ENCODE data around the gene POLR1G. TPM values are rescaled to one million over a fixed set of nuclear protein-coding genes. Genes with fewer than 3 reads are reported as not detected.
A peak's percentile ranks its signal among the peaks of the same experiment; 100 is the strongest.

POLR1G gene
- total RNA-seq, 1 donor from 2014 or later, result 13.2 TPM

GRCh38 chr19:45443462-45444317 is 37.2 kb downstream of the POLR1G start:
- DNase-seq (ENCODE audit: low read depth), result peak; percentile 92

- peak; percentile 89 for DNase-seq (ENCODE audit: low read depth)
Measured at GRCh38 chr19:45444318-45445041, 38.0 kb downstream of the POLR1G start.

GRCh38 chr19:45445139-45445538 is 38.7 kb downstream of the POLR1G start:
- DNase-seq (ENCODE audit: low read depth), result no peak

- no peak for DNase-seq (ENCODE audit: low read depth)
Measured at GRCh38 chr19:45446295-45446694, 39.9 kb downstream of the POLR1G start.

GRCh38 chr19:45446944-45447343 is 40.5 kb downstream of the POLR1G start:
- no peak for DNase-seq (ENCODE audit: low read depth)

- DNase-seq (ENCODE audit: low read depth), result no peak
Measured at GRCh38 chr19:45448425-45448756, 41.9 kb downstream of the POLR1G start.

GRCh38 chr19:45448887-45449299 is 42.4 kb downstream of the POLR1G start:
- no peak for DNase-seq (ENCODE audit: low read depth)

- no peak for DNase-seq (ENCODE audit: low read depth)
Measured at GRCh38 chr19:45450012-45450333, 43.5 kb downstream of the POLR1G start.

- DNase-seq (ENCODE audit: low read depth), result peak; percentile 47
Measured at GRCh38 chr19:45451131-45451849, 44.8 kb downstream of the POLR1G start.

- no peak for DNase-seq (ENCODE audit: low read depth)
Measured at GRCh38 chr19:45451850-45452387, 45.5 kb downstream of the POLR1G start.

- peak; percentile 99 for DNase-seq (ENCODE audit: low read depth)
Measured at GRCh38 chr19:45455707-45456499, 49.5 kb downstream of the POLR1G start.

GRCh38 chr19:45456500-45456815 is 50.0 kb downstream of the POLR1G start:
- DNase-seq (ENCODE audit: low read depth), result no peak

- no peak for DNase-seq (ENCODE audit: low read depth)
Measured at GRCh38 chr19:45457776-45458175, 51.3 kb downstream of the POLR1G start.

Small RNA genes within 50 kb of the gene (microRNA-seq; reads per million reads assigned to microRNA genes)
- gene MIR6088, result not detected

Other genes starting within 250 kb of the POLR1G start
- gene NKPD1, start 245.7 kb upstream of the POLR1G start, total RNA-seq, result 0.10 and 0.13 TPM in 2 replicates
- gene TRAPPC6A, start 228.4 kb upstream of the POLR1G start, total RNA-seq, result 26.9 and 29.4 TPM in 2 replicates
- gene BLOC1S3, start 227.9 kb upstream of the POLR1G start, total RNA-seq, result 8.4 and 11.8 TPM in 2 replicates
- not detected in 2 replicates for gene EXOC3L2, start 161.2 kb upstream of the POLR1G start, total RNA-seq
- gene MARK4, start 155.4 kb upstream of the POLR1G start, total RNA-seq, result 20.9 and 26.7 TPM in 2 replicates
- gene CKM, start 83.8 kb upstream of the POLR1G start, total RNA-seq, result 1,914 and 2,511 TPM in 2 replicates
- gene KLC3, start 65.9 kb upstream of the POLR1G start, total RNA-seq, result not detected in 2 replicates
- 17.3 and 20.6 TPM in 2 replicates for gene ERCC2, start 36.1 kb upstream of the POLR1G start, total RNA-seq
- 0.73 and 1.3 TPM in 2 replicates for gene PPP1R13L, start 1.6 kb upstream of the POLR1G start, total RNA-seq
- gene ERCC1, start 17.3 kb downstream of the POLR1G start, total RNA-seq, result 60.8 and 78.3 TPM in 2 replicates
- gene FOSB, start 61.4 kb downstream of the POLR1G start, total RNA-seq, result 2.0 and 4.1 TPM in 2 replicates
- 120 and 139 TPM in 2 replicates for gene RTN2, start 90.4 kb downstream of the POLR1G start, total RNA-seq
- 0.26 and 0.64 TPM in 2 replicates for gene PPM1N, start 91.8 kb downstream of the POLR1G start, total RNA-seq
- gene VASP, start 100.8 kb downstream of the POLR1G start, total RNA-seq, result 54.9 and 75.2 TPM in 2 replicates
- gene OPA3, start 178.2 kb downstream of the POLR1G start, total RNA-seq, result 16.1 and 21.0 TPM in 2 replicates
- not detected in 2 replicates for gene GPR4, start 195.6 kb downstream of the POLR1G start, total RNA-seq
- gene EML2, start 232.8 kb downstream of the POLR1G start, total RNA-seq, result 24.7 and 25.5 TPM in 2 replicates